ENCODE measurements around the gene CBLC. TPM values are rescaled to one million over a fixed set of nuclear protein-coding genes. Genes with fewer than 3 reads are reported as not detected.
A peak's percentile ranks its signal among the peaks of the same experiment; 100 is the strongest.

The CBLC gene
- total RNA-seq, 3 donors from 2014 or later (not counting 1 experiment from before 2014, with no cell fraction given) = not detected

GRCh38 chr19:44807652-44808462, 30.2 kb downstream of the CBLC start:
- H3K27ac ChIP-seq (ENCODE audit: low read length) = no peak overlapping the region
- peaks cover 8% of the 10 kb centered on the region for H3K27me3 ChIP-seq (ENCODE audit: control insufficient read depth, insufficient read depth, low read length)
- no peaks in the 10 kb centered on the region for H3K9me3 ChIP-seq (ENCODE audit: control insufficient read depth, insufficient read depth, low read length)
- no peak for DNase-seq
- TF ChIP-seq CTCF (IDR thresholded peaks at IDR 0.05) = no peak
- Mint-ChIP-seq H3K27ac (no peak overlapping the region), H3K36me3 (no peaks in the 10 kb centered on the region), H3K9me3 (no peaks in the 10 kb centered on the region), H3K4me1 (peaks cover 0 to 3% of the 10 kb centered on the region in 2 donors), H3K27me3 (ENCODE audit: low read depth in 2 of 2) (peaks cover 0 to 10% of the 10 kb centered on the region in 2 donors), H3K4me3 (no peak overlapping the region)
- ATAC-seq = no peak
- intact Hi-C loops (cut with micrococcal nuclease) = loop anchor here (10.0 kb wide), 1 partner anchor 247 kb away; no protein-coding TSS in a partner anchor
- no peak overlapping the region for H3K4me3 ChIP-seq (ENCODE audit: low read length)
- H3K4me1 ChIP-seq (ENCODE audit: control insufficient read depth, insufficient read depth, low read length) = peaks cover 11% of the 10 kb centered on the region
- H3K36me3 ChIP-seq (ENCODE audit: control insufficient read depth, insufficient read depth, low read length) = no peaks in the 10 kb centered on the region
- WGBS (ENCODE audit: insufficient coverage) = 38% methylated on average over 11 of the region's 14 CpGs

GRCh38 chr19:44808463-44809371, 31.0 kb downstream of the CBLC start, which contains the start of gene BCAM:
BCAM (plus strand) TSS chr19:44809103; CDS start chr19:44809125, 22 bp downstream.
- no peak for TF ChIP-seq CTCF (IDR thresholded peaks at IDR 0.05)
- H3K27ac Mint-ChIP-seq = no peak within 1 kb of the TSS
- Histone ChIP-seq H3K4me3 (ENCODE audit: low read length) (no peak within 1 kb of the TSS), H3K27me3 (ENCODE audit: control insufficient read depth, insufficient read depth, low read length) (peaks cover 8% of the 10 kb centered on the region), H3K4me1 (ENCODE audit: control insufficient read depth, insufficient read depth, low read length) (peaks cover 11% of the 10 kb centered on the region), H3K9me3 (ENCODE audit: control insufficient read depth, insufficient read depth, low read length) (no peaks in the 10 kb centered on the region), H3K36me3 (ENCODE audit: control insufficient read depth, insufficient read depth, low read length) (no peaks in the 10 kb centered on the region), H3K27ac (ENCODE audit: low read length) (no peak within 1 kb of the TSS)
- 4% methylated on average over 59 of the region's 59 CpGs for WGBS (ENCODE audit: insufficient coverage)
- no peaks in the 10 kb centered on the region for H3K9me3 Mint-ChIP-seq
- peak within 1 kb of the TSS; percentile 37 for H3K4me3 Mint-ChIP-seq
- intact Hi-C loops (cut with micrococcal nuclease) = loop anchor here (10.0 kb wide), 1 partner anchor 246 kb away; no protein-coding TSS in a partner anchor
- peaks cover 0 to 8% of the 10 kb centered on the region in 2 donors for H3K27me3 Mint-ChIP-seq (ENCODE audit: low read depth in 2 of 2)
- H3K36me3 Mint-ChIP-seq = no peaks in the 10 kb centered on the region
- peaks cover 0 to 3% of the 10 kb centered on the region in 2 donors for H3K4me1 Mint-ChIP-seq
- peak in 1 of 2 donors; percentile 19 for DNase-seq
- peak in 2 of 3 donors; percentile 42 to 44 for ATAC-seq

GRCh38 chr19:44809577-44810233, 32.0 kb downstream of the CBLC start:
- ATAC-seq (no peak), DNase-seq (no peak)
- no peak overlapping the region for H3K4me3 ChIP-seq (ENCODE audit: low read length)
- H3K9me3 ChIP-seq (ENCODE audit: control insufficient read depth, insufficient read depth, low read length) = no peaks in the 10 kb centered on the region
- H3K4me1 ChIP-seq (ENCODE audit: control insufficient read depth, insufficient read depth, low read length) = peaks cover 11% of the 10 kb centered on the region
- 82% methylated on average over 5 of the region's 7 CpGs for WGBS (ENCODE audit: insufficient coverage)
- H3K27me3 Mint-ChIP-seq (ENCODE audit: low read depth in 2 of 2) = peaks cover 0 to 8% of the 10 kb centered on the region in 2 donors
- H3K36me3 Mint-ChIP-seq = no peaks in the 10 kb centered on the region
- no peak for TF ChIP-seq CTCF (IDR thresholded peaks at IDR 0.05)
- no peak overlapping the region for H3K4me3 Mint-ChIP-seq
- no peak overlapping the region for H3K27ac ChIP-seq (ENCODE audit: low read length)
- H3K9me3 Mint-ChIP-seq = no peaks in the 10 kb centered on the region
- intact Hi-C loops (cut with micrococcal nuclease) = loop anchor here (10.0 kb wide), 1 partner anchor 245 kb away; no protein-coding TSS in a partner anchor
- peaks cover 8% of the 10 kb centered on the region for H3K27me3 ChIP-seq (ENCODE audit: control insufficient read depth, insufficient read depth, low read length)
- H3K4me1 Mint-ChIP-seq = peaks cover 0 to 3% of the 10 kb centered on the region in 2 donors
- H3K36me3 ChIP-seq (ENCODE audit: control insufficient read depth, insufficient read depth, low read length) = no peaks in the 10 kb centered on the region
- H3K27ac Mint-ChIP-seq = no peak overlapping the region

Measured in natural killer cell (primary cell).